GM10248 (cell line): Measurements from ENCODE around the gene MR1.

Experiments used
- CTCF ChIA-PET: fragments of 300-600 bp; sonication (Branson Sonifier 250); formaldehyde crosslinking; extraction: SDS; loops from one replicate; lab custom pipeline; 2021; ENCODE audit warnings: antibody characterized with exemption; lab: Yijun Ruan, JAX
- POLR2A ChIA-PET: fragments of 350-650 bp; sonication (Branson Sonifier 250); formaldehyde crosslinking; extraction: SDS; loops from one replicate; lab custom pipeline; 2020; ENCODE audit warnings: antibody characterized with exemption; lab: Yijun Ruan, JAX
- DNase-seq: peaks from one replicate; pipeline ENCODE4 v3.0.0; 2012; ENCODE audit errors: extremely low spot score
- CTCF ChIP-seq: IDR thresholded peaks from 2 replicates; pipeline ENCODE4 v1.5.1; 2012; ENCODE audit warnings: mild to moderate bottlenecking, low read depth; ENCODE audit errors: extremely low read depth, missing control alignments, control extremely low read depth

Gene MR1

GRCh38 chr1:181064702-181065101 lies 30.9 kb downstream of the MR1 start:
- TF ChIP-seq CTCF = no peak
- no peak for DNase-seq
- CTCF ChIA-PET = interaction anchor here (1.0 to 5.3 kb wide), 4 partner anchors 11 to 101 kb away, joined by 3 to 29 read pairs (median 4); no protein-coding TSS in a partner anchor
- POLR2A ChIA-PET = no interaction called here

- CTCF ChIA-PET = interaction anchor here (1.0 to 1.6 kb wide), 2 partner anchors 10 to 35 kb away, joined by 3 to 4 read pairs; no protein-coding TSS in a partner anchor
These were observed 39.9 kb downstream of the MR1 start for GRCh38 chr1:181073638-181074037.

GRCh38 chr1:181075766-181076350 lies 42.1 kb downstream of the MR1 start:
- POLR2A ChIA-PET = interaction anchor here (0.8 kb wide), 1 partner anchor 15 kb away, joined by 3 read pairs; no protein-coding TSS in a partner anchor
- CTCF ChIA-PET = interaction anchor here (0.7 to 4.2 kb wide), 8 partner anchors 8 to 66 kb away, joined by 3 to 17 read pairs (median 6); no protein-coding TSS in a partner anchor
- no peak for DNase-seq
- TF ChIP-seq CTCF = no peak

More at GRCh38 chr1:181073638-181074037, 39.9 kb downstream of the MR1 start:
- no peak for TF ChIP-seq CTCF
- POLR2A ChIA-PET = no interaction called here
- no peak for DNase-seq

- no peak for TF ChIP-seq CTCF
- CTCF ChIA-PET = interaction anchor here (0.8 to 4.2 kb wide), 2 partner anchors 12 to 65 kb away, joined by 3 to 17 read pairs; no protein-coding TSS in a partner anchor
- POLR2A ChIA-PET = no interaction called here
- no peak for DNase-seq
These were observed 43.1 kb downstream of the MR1 start for GRCh38 chr1:181076852-181077251.

GRCh38 chr1:181077576-181078242 lies 43.9 kb downstream of the MR1 start:
- TF ChIP-seq CTCF = no peak
- CTCF ChIA-PET = interaction anchor here (0.8 to 4.2 kb wide), 3 partner anchors 12 to 64 kb away, joined by 3 to 17 read pairs (median 3); no protein-coding TSS in a partner anchor
- no peak for DNase-seq
- POLR2A ChIA-PET = interaction anchor here (0.6 kb wide), 1 partner anchor 36 kb away, joined by 4 read pairs; no protein-coding TSS in a partner anchor

GRCh38 chr1:181079382-181079781 lies 45.6 kb downstream of the MR1 start:
- ChIA-PET CTCF (interaction anchor here (0.8 to 3.1 kb wide), 14 partner anchors 10 to 419 kb away, joined by 3 to 25 read pairs (median 4); no protein-coding TSS in a partner anchor), POLR2A (interaction anchor here (1.0 to 1.7 kb wide), 3 partner anchors 9 to 17 kb away, joined by 3 to 12 read pairs (median 5); partner anchors contain the start of gene IER5)
- no peak for DNase-seq
- TF ChIP-seq CTCF = no peak
